IPS-NIHi7 (cell line): Measurements from ENCODE around the gene TTC3.
"Not testable (repeated sequence)": the region's sequence is repeated elsewhere in the genome, so short reads cannot be mapped to it uniquely, and the experiment has no call there.

ENCODE experiments used
- DNase-seq: peaks from one replicate; pipeline ENCODE4 v3.0.0; 2012; ENCODE audit warnings: mixed read lengths; ENCODE audit errors: extremely low spot score

Gene TTC3, protein sequence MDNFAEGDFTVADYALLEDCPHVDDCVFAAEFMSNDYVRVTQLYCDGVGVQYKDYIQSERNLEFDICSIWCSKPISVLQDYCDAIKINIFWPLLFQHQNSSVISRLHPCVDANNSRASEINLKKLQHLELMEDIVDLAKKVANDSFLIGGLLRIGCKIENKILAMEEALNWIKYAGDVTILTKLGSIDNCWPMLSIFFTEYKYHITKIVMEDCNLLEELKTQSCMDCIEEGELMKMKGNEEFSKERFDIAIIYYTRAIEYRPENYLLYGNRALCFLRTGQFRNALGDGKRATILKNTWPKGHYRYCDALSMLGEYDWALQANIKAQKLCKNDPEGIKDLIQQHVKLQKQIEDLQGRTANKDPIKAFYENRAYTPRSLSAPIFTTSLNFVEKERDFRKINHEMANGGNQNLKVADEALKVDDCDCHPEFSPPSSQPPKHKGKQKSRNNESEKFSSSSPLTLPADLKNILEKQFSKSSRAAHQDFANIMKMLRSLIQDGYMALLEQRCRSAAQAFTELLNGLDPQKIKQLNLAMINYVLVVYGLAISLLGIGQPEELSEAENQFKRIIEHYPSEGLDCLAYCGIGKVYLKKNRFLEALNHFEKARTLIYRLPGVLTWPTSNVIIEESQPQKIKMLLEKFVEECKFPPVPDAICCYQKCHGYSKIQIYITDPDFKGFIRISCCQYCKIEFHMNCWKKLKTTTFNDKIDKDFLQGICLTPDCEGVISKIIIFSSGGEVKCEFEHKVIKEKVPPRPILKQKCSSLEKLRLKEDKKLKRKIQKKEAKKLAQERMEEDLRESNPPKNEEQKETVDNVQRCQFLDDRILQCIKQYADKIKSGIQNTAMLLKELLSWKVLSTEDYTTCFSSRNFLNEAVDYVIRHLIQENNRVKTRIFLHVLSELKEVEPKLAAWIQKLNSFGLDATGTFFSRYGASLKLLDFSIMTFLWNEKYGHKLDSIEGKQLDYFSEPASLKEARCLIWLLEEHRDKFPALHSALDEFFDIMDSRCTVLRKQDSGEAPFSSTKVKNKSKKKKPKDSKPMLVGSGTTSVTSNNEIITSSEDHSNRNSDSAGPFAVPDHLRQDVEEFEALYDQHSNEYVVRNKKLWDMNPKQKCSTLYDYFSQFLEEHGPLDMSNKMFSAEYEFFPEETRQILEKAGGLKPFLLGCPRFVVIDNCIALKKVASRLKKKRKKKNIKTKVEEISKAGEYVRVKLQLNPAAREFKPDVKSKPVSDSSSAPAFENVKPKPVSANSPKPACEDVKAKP (N-terminal part only)

GRCh38 chr21:37072988-37073416 is at the start of gene TTC3, which contains the start of gene PIGP:
TSS of gene TTC3 (plus strand) at chr21:37073254. CDS start at chr21:37087258, 14,004 bp downstream.
TSS of gene PIGP (minus strand) at chr21:37073071. CDS start at chr21:37072515, 556 bp downstream.
- peak; percentile 96 for DNase-seq

DNA sequence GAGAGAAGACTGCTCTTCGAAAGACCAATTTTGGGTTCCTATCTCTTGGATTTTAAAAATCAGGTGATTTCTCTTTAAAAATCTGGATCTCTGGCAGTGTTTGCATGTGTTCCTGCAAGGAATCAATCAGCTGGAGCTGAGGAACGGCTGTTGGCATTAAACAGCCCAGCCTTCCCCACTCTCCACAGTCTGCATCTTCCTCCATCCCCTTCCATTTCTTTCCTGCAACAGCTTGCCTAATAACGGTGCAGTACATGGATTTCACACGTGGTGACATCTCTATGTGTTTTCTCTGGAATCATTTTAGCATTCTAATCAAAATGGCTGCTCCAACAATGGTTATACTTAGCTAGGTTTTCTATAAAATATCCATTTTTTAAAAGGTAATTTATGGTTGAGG is 46.6 kb upstream of the TTC3 start:
- DNase-seq, result no peak

GRCh38 chr21:37028570-37028969 is 44.5 kb upstream of the TTC3 start:
- DNase-seq, result no peak

DNA sequence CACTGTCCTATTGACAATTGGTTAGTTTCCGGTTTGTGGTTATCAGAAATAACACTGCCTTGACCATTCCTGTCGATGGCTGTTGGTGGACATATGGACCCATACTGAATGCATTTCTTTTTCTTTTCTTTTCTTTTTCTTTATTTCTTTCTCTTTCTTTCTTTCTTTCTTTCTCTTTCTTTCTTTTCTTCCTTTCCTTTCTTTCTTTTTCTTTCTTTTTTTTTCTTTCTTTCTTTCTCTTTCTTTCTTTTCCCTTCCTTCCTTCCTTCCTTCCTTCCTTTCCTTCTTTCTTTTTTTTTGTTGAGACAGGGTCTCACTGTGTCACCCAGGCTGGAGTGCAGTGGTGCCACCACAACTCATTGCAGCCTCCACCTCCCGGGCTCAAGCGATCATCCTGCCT is 42.2 kb upstream of the TTC3 start:
- DNase-seq, result no peak

- no peak for DNase-seq
Observed at GRCh38 chr21:37032293-37032692, 40.8 kb upstream of the TTC3 start.

DNA sequence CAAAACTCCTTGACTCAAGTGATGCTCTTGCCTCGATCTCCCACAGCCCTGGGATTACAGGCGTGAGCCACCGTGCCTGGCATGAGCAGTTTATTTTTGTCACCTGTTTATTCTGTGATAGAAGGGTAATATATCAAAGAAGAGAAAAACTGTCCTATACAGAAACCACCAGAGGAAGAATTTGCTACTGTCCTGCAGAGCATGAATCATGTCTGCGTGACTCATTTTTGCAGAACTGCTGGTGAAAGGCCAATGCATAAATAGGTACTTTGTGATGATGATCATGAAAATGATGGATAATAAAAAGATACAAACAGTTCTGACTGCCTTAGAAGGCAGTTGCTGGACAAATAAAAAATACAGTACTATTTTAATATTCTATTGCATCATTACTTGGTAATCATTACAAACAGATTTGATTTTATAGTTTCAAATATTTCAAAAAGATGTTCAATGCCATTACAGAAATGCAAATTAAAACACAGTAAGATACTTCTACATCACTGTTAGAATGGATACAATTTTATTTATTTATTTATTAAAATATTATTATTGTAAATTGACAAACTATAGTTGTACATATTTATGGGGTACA is 40.1 kb upstream of the TTC3 start:
- no peak for DNase-seq

DNA sequence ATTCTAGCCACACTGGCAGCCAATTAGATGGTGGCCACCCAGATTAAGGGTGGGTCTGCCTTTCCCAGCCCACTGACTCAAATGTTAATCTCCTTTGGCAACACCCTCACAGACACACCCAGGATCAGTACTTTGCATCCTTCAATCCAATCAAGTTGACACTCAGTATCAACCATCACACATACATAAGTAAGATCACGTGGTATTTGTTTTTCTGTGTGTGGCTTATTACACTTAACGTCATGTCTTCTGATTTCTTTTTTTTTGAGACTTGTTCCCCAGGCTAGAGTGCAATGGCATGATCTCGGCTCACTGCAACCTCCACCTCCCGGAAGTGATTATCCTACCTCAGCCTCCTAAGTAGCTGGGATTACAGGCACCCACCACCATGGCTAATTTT is 38.7 kb upstream of the TTC3 start:
- not testable (repeated sequence) for DNase-seq

DNA sequence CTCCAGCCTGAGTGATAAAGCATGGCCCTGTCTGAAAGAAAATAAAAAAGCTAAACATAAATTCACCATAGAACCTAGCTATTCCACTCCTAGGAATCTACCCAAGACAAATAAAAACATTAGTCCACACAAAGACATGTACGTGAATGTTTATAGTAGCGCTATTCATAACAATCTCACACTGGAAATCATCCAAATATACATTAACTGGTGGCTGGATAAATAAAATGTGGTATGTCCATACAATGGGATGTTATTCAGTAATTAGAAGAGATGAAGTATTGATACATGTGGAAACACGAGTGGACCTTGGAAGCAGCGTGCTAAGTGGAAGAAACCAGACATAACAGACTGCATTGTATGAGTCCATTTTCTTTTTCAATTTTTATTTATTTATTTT is 36.9 kb upstream of the TTC3 start:
- no peak for DNase-seq

- no peak for DNase-seq
Observed at GRCh38 chr21:37039411-37040075, 33.5 kb upstream of the TTC3 start.

GRCh38 chr21:37040212-37040611 is 32.8 kb upstream of the TTC3 start:
- no peak for DNase-seq

- DNase-seq, result no peak
Observed at GRCh38 chr21:37041706-37042271, 31.3 kb upstream of the TTC3 start.

GRCh38 chr21:37043818-37044217 is 29.2 kb upstream of the TTC3 start:
- no peak for DNase-seq

DNA sequence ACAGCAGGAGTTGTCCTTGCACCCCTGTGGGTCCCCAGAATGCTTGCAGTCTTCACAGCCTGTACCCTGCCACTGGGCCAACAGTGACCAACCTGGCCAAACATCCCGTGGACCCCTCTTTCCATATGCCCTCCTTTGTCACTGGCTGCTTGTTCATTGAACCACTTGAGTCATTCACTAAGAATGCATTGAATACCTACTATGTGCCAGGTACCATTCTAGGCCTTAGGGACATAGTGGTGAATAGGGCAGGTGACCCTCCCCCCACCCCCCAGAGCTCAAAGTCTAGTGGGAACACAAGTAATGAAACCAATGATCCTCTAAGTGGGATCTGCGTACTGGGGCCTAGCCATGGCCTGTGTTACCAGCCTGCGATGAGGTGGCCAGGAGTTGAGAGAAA is 28.4 kb upstream of the TTC3 start:
- DNase-seq, result no peak

DNA sequence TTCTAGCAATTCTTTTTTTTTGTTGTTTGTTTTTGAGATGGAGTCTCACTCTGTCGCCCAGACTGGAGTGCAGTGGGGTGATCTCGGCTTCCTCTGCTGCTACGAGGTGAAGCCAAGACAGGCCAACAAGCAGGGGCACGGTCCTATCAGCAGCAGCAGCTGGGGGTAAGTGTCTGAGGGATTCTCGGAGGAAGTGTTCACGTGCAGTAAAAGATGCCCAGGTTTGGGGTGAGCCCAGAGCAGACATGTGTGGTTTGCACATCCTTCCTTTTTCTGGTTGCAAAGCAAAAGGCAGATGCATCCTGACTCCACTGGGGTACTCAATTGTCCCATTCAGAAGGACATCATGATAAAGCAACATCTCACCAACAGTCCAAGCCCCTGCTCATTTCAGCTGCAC is 27.9 kb upstream of the TTC3 start:
- DNase-seq, result no peak

DNA sequence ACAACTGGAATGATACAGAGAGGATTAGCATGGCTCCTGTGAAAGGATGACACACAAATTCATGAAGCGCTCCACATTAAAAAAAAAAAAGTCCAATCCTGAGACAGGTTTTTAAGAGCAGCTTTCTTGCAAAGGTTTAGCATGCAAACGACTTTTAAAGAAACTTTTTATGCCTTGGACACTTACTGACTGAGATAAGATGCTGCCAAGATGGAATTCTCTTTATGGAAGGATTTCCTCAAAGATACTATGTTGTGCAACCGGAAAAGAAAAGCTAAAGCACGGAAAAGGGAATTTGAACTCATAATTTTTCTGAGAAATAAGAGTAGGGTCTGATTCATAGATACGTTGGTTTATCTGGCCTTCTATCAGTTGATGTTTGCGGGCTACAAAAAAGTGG is 27.5 kb upstream of the TTC3 start:
- no peak for DNase-seq

GRCh38 chr21:37047079-37047478 is 26.0 kb upstream of the TTC3 start:
- DNase-seq, result no peak

DNA sequence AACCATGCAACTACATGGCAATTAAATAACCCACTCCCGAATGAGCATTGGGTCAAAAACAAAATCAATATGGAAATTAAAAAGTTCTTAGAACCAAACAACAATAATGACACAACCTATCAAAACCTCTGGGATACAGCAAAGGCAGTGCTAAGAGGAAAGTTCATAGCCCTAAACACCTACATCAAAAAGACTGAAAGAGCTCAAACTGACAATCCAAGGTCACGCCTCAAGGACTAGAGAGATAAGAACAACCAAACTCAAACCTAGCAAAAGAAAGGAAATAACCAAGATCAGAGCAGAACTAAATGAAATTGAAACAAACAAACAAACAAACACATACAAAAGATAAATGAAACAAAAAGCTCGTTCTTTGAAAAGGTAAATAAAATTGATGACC is 23.3 kb upstream of the TTC3 start:
- not testable (repeated sequence) for DNase-seq

- DNase-seq, result no peak
Observed at GRCh38 chr21:37055271-37055855, 17.7 kb upstream of the TTC3 start.

GRCh38 chr21:37057614-37058013 is 15.4 kb upstream of the TTC3 start:
- no peak for DNase-seq

GRCh38 chr21:37058261-37058660 is 14.8 kb upstream of the TTC3 start:
- DNase-seq, result no peak
